ENCODE results near the gene GJA4. TPM values are rescaled to one million over a fixed set of nuclear protein-coding genes. Genes with fewer than 3 reads are reported as not detected.

GJA4 gene
- total RNA-seq, 2 donors from 2014 or later: 31.6 to 50.9 TPM

- DNase-seq (ENCODE audit: low spot score): no peak
- Histone ChIP-seq H3K4me3 (no peak within 1 kb of the TSS), H3K27me3 (no peaks in the 10 kb centered on the region), H3K36me3 (no peaks in the 10 kb centered on the region), H3K9me3 (no peaks in the 10 kb centered on the region), H3K27ac (no peak within 1 kb of the TSS), H3K4me1 (peaks cover 0 to under 1% of the 10 kb centered on the region in 2 donors)
- TF ChIP-seq, protein P1, sequence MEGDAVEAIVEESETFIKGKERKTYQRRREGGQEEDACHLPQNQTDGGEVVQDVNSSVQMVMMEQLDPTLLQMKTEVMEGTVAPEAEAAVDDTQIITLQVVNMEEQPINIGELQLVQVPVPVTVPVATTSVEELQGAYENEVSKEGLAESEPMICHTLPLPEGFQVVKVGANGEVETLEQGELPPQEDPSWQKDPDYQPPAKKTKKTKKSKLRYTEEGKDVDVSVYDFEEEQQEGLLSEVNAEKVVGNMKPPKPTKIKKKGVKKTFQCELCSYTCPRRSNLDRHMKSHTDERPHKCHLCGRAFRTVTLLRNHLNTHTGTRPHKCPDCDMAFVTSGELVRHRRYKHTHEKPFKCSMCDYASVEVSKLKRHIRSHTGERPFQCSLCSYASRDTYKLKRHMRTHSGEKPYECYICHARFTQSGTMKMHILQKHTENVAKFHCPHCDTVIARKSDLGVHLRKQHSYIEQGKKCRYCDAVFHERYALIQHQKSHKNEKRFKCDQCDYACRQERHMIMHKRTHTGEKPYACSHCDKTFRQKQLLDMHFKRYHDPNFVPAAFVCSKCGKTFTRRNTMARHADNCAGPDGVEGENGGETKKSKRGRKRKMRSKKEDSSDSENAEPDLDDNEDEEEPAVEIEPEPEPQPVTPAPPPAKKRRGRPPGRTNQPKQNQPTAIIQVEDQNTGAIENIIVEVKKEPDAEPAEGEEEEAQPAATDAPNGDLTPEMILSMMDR (IDR thresholded peaks at IDR 0.05): no peak
Measured at GRCh38 chr1:34754964-34755637, 37.7 kb upstream of the GJA4 start, which contains the start of gene GJB5. GJB5 (plus strand) TSS chr1:34755047; CDS start chr1:34757331, 2,284 bp downstream.

DNA sequence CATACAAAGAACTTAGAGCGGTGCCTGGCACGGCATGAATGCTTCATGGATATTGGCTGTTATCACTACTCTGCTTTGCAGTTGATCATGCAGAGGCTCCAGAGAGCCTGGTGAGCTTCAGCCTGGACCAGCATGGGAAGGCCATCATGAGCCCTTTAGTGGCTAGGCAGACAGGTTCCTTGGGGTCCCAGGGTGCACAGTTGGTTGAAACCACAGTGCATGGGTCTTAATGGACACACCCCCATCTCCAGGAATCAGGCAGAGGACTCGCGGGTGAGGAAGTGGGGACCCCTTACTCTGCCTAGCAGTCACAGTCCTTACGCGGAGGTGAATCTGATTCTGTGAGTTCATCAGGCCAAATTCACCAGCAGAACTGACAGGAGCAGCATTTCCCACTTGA lies 36.8 kb upstream of the GJA4 start:
- Histone ChIP-seq H3K9me3 (no peaks in the 10 kb centered on the region), H3K36me3 (no peaks in the 10 kb centered on the region), H3K4me1 (no peaks in the 10 kb centered on the region), H3K27me3 (no peaks in the 10 kb centered on the region), H3K27ac (no peak overlapping the region), H3K4me3 (no peak overlapping the region)
- no peak for DNase-seq (ENCODE audit: low spot score)
- TF ChIP-seq, protein P1 (IDR thresholded peaks at IDR 0.05): no peak

GRCh38 chr1:34757386-34757785 lies 35.4 kb upstream of the GJA4 start:
- TF ChIP-seq, protein P1 (IDR thresholded peaks at IDR 0.05): no peak
- H3K27ac ChIP-seq: no peak overlapping the region
- H3K36me3 ChIP-seq: no peaks in the 10 kb centered on the region
- no peaks in the 10 kb centered on the region for H3K9me3 ChIP-seq
- H3K4me1 ChIP-seq: no peaks in the 10 kb centered on the region
- DNase-seq (ENCODE audit: low spot score): no peak
- no peak overlapping the region for H3K4me3 ChIP-seq
- no peaks in the 10 kb centered on the region for H3K27me3 ChIP-seq

DNA sequence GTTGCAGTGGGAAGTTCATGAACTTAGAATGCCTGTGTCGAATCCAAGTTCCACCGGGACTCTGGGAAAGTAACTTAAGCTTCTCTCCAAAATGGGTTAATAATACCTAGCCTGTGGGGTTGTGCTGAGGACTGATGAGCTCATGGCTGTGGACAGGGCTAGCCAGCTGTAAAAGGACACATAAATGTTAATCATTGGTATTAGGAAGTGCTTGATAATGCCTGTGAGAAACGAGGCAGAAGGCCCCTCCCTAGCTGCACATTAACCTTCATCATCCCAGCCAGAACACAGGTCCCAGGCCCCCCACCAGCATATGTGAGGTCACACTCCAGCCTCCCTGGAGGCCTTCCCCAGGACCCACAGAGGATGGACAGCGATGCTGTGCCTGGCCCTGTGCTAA lies 34.0 kb upstream of the GJA4 start:
- no peak overlapping the region for H3K27ac ChIP-seq
- TF ChIP-seq, protein P1 (IDR thresholded peaks at IDR 0.05): no peak
- DNase-seq (ENCODE audit: low spot score): no peak
- no peaks in the 10 kb centered on the region for H3K4me1 ChIP-seq
- H3K36me3 ChIP-seq: no peaks in the 10 kb centered on the region
- no peaks in the 10 kb centered on the region for H3K9me3 ChIP-seq
- H3K27me3 ChIP-seq: no peaks in the 10 kb centered on the region
- no peak overlapping the region for H3K4me3 ChIP-seq

DNA sequence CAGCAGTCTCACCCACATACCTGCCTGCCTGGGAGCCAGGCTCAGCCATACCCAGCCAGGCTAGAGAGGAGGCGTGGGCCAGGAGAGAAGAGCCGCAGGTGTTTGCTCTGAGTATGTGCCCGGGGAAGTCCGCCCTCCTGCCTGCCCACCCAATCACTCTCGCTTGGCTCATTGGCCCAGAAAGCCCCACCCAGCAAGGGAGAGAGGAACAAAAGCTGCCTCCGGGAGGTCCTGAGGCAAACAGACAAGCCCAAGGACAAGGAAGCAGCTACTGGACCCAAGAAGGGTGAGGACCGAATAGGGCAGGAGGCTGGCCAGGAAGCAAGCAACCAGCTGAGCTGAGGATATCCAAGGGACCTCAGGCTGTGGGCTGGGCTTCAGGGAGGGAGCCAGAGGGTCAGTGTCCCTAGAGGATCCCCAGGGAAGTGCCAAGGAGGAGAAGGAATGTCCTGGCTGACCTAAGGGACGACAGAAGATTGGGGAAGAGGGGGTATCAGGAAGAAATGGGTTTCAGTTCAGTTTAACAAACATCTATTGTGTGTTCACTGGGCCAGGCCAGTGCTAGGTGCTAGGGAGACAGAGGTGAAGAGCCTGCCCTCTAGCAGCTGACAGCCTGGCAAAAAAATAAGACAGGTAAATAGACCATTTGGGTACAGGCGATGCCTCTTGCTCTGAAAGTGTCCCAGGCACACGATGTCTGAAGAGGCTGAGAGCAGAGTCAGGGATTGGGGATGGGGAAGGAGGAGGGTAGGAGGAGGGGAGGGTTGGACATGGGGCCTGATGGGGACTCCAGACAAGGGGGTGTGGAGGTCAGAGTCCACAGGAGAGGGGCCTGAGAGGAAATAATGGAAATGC lies 33.1 kb upstream of the GJA4 start, which contains the start of gene GJB4:
Gene GJB4, plus strand, starts transcription at position 238 of the 855 bp plus-strand sequence. CDS start 1,515 bp downstream, outside the sequence.
- H3K27ac ChIP-seq: no peak within 1 kb of the TSS
- no peak within 1 kb of the TSS for H3K4me3 ChIP-seq
- H3K9me3 ChIP-seq: no peaks in the 10 kb centered on the region
- no peaks in the 10 kb centered on the region for H3K27me3 ChIP-seq
- DNase-seq (ENCODE audit: low spot score): no peak
- TF ChIP-seq, protein P1 (IDR thresholded peaks at IDR 0.05): no peak
- H3K4me1 ChIP-seq: no peaks in the 10 kb centered on the region
- no peaks in the 10 kb centered on the region for H3K36me3 ChIP-seq

All from right atrium auricular region (tissue), 2 donors.